HG03064 (cell line): Measurements from ENCODE around the gene P2RY10.
"Not testable (repeated sequence)": the region's sequence is repeated elsewhere in the genome, so short reads cannot be mapped to it uniquely, and the experiment has no call there.

Experiments
- ATAC-seq: cut with Tn5 transposase; IDR thresholded peaks from one replicate; pipeline ENCODE4 v1.9.1; 2021; ENCODE audit warnings: low read depth; ENCODE audit not compliant: unreplicated experiment

P2RY10 gene, protein sequence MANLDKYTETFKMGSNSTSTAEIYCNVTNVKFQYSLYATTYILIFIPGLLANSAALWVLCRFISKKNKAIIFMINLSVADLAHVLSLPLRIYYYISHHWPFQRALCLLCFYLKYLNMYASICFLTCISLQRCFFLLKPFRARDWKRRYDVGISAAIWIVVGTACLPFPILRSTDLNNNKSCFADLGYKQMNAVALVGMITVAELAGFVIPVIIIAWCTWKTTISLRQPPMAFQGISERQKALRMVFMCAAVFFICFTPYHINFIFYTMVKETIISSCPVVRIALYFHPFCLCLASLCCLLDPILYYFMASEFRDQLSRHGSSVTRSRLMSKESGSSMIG

DNA sequence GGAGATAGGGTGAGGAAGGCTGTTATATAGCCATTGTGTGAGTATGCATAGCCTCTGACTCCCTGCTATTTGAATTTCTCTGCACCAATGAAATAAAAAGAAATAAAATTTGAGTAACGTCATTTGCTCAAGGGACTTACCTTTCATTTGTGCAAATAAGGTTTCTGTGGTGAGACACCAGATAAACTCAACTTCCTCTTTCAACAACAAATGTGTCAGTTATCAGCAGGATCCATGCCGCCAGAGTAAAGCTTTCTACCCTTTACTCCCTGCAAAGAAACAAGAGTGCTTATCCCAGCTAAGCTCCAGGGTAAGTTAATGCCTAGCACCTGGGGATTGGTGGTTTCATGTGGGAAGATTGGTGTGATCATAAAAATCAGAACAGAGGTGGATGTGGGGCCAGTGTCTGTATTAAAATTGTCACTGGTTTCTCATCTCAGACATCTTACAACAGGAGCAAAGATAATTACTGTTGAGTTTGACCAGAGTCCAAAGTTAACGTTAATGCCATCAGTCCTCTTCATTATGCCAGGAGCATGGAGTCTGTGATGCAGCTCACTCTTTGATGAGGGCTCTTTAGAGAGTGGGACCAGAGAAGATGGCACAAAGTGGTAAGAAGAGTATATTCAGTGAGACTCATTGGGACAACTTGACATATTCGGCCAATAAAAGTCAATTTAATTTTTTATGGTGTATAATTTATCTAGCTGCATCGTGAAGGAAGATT lies at the start of gene P2RY10:
P2RY10 (plus strand) TSS at position 206 of the 727 bp plus-strand sequence. CDS start 15,130 bp downstream, outside the sequence.
- peak; percentile 58 for ATAC-seq

DNA sequence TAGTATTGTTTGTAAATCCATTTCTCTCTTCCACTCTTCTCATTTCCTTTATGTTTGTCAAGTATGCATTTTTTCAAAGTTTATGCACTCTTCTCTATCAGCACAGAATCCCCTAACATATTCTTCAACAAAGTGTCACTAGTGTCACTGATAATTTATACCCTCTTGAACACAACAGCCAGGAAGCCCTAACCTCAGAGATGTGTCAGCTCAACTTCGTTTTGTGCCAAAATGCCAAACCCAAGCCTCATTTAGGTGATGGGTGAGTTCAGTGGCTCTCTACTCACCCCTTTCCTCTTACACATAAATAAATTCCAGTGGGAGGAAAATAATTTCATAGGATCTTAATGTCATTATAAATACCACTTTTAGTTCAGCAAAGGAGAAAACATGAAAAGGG lies 22.4 kb upstream of the P2RY10 start:
- no peak for ATAC-seq

DNA sequence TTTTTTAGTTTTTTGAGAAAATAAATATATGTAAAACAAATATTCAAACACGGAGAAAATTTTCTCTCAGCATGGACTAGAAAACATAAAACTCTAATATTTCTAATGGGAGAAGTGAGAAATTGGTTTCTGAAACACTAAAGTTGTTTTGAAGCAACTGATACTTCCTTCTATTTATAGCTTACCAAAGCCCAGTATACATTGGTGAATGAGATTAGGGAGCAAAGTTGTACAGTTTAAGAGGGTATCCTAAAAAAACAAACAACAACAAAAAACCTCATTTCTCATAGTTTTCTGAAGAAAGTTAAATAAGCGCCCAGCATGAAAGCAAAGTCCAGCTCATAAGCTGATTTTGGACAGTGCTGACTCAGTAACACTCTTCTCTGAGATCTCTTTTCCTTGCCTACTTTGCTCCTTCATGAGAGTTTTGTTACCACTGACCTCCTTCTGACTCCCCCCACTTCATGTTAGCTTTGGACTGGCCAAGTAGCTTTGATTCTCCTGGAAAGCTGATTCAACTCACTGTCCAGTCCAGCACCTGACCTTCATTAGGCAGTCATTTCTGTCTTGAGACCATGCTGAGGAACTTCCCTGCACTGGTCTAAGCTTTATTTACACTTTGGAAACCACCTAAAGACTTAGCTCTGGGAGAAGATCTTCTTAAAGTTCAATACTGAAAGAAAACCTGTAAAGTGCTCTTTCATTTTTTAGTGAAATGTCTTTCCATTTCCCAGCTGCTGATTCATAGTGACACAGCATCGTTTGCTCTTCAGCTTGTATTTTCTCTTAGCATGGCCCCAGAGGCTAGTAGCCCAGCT lies 21.8 kb upstream of the P2RY10 start:
- peak; percentile 92 for ATAC-seq

DNA sequence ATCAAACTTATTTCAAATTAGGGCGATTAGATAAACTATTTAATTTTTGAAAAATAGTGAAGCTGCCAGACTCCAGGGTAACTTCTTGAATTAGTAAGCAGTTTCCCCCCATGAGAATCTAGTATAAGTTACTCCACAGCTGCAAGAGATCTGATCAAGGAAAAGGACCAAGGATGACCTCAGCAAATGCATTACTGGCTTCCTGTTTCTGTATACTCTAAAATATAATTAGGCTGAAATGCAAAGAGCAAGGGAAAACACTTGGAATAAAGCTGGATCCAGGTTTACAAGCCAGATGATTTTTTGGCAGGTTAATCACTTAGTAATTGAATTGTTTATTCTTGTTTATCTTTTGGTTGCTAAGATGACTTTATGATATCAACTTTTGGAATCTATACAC lies 13.4 kb upstream of the P2RY10 start:
- ATAC-seq, result no peak

DNA sequence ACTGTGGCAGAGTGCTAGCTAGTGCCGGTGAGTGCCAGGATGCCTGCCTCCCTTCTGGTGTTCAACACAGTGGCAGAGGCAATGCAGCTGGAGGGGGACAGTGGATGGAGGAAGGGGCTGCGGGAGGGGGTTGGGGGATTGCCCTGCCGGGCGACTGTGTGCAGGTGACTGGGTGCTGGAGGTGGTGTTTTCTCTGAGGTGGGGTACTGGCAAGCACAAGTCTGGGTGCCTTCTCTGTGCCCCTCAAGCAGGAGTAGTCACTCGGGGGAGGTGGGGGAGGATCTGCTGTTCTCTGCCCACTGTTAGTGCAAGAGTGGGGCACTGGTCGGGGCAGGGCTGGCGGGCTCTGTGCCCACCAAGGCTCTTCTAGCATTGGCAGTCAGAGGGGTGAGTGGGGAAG lies 10.3 kb upstream of the P2RY10 start:
- no peak for ATAC-seq

DNA sequence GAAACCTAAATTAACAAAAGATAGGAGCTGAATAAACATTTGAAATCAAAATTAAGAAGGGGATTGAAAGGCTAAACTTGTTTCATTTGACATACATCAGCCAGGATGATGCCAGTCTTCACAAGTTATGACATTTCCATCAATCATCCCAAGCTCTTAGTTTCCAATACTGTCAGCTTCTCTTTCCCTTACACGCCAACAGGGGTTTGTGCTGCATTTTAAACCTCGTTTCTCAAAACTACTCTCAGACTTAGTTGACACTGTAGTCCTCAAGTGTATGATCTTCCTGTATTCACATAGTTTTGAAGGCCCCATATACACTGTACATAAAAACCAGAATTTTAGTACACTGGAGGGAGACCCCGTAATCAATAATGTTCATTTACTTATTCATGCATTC lies 840 bp upstream of the P2RY10 start:
- no peak for ATAC-seq

DNA sequence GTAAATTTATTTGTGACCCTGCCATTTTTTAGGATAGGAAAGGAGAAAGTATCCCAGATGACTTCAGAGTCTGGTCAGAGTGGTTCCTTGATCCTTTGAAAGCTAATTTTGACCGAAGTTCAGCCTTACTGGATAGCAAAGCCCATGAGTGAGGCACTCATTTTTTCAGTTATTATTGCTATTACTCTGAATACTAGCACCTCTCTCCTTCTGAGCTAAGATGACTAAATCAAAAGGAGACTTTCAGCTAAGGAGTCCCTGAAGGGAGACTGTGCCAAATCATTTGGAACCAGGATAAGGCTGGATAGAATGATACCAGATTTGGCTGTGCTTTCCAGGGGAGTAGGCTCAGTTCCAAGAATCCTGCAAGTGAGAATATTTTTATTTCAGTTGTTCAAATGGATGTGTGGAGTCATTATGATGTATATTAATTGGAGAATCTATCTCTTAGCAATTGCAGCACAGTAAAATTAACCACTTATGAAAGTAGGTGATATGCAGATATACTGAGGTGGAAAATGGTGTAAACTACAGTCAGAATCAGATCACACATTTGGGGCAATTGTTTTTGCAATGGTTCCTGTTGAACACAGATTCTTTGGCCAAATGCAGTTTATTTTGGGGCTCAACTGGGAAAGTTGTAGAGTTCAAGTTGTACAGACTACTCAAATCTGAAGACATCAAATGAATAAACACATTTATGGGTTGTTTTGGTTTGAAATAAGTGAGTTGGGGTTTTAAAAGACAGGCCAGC lies 1.2 kb downstream of the P2RY10 start:
- no peak for ATAC-seq

DNA sequence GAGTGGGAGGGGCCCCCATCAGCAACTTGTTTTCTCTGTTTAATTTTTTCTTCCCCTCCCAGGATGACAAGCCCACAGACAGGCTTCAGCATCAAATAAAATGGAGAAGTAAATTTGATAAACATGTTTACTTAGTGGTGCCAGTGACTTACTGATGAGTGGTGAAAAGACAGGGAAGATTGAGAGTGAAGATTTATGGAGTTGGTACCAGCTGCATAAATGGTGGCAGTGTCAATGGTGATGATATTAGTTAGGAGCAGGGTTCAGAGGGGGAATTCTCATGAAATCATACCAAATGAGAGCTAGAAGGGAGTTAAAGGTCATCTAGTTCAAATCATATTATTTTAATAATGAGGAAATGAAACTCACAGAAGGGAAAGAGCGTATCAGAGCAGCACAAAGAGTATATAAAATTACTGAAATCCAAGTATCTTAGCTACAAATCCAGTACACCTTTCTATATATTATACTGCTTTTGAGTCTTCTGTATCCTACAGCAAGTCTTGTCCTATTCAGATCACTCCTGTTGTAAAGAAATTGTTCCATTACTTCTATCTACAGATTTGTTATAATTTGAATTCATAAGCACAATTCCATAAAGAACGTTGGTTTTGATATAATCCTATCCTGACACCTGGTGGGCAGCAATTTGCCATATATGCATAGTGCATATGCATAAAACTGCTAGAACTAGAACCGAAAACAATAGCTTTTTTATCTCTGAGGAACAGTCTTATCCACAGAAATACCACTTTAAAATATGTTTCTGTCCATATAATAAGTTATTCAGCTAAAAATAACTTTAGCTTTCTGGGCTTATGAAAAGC lies 5.0 kb downstream of the P2RY10 start:
- ATAC-seq, result no peak

DNA sequence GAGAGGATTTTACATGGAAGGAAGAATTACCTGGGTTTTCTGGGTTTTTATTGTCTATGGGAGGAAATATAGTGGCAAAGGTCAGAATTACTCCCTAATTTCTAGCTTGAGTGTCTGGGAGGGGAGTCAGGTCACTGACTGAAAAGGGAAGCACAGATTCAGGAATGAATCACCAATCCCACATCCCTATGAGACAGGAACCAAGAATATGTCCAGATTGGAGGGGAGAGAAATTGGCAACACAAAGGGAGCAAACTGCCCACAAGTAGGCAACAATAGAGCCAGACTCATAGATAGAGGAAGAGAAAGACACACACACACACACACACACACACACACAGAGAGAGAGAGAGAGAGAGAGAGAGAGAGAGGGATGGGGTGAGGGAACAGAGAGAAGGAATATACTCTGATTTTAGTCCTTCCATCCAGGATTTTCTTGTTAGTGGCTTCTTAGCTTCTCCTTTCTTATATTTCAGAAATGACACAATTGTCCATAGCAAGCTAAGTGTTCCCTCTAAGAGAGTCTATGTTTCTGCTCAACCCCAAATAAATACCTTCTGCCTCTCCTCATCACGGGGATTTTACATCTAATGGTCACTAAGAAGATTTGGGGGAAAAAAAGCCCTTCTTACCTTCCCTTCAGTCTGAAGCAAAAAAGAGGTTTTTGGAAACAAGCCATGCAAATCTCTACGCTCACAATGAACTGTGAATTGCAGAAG lies 12.0 kb downstream of the P2RY10 start:
- no peak for ATAC-seq

DNA sequence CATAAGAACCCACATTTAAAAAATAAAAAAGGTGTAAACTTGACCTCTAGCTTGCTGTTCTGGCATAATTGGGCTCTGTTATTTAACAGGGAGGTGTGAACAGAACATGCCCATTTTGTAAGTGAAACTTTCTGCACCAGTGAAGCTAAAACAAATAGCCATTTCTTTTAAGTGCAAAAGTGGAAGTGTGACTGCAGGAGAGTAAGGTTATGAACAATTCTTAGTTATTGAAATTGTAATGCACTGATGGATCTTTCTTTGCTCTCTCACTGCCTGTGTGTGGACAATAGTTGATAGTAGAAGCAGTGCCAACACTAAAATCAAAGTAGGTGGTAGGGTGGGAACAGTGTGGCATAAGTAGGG lies 12.6 kb downstream of the P2RY10 start:
- ATAC-seq, result peak; percentile 78

DNA sequence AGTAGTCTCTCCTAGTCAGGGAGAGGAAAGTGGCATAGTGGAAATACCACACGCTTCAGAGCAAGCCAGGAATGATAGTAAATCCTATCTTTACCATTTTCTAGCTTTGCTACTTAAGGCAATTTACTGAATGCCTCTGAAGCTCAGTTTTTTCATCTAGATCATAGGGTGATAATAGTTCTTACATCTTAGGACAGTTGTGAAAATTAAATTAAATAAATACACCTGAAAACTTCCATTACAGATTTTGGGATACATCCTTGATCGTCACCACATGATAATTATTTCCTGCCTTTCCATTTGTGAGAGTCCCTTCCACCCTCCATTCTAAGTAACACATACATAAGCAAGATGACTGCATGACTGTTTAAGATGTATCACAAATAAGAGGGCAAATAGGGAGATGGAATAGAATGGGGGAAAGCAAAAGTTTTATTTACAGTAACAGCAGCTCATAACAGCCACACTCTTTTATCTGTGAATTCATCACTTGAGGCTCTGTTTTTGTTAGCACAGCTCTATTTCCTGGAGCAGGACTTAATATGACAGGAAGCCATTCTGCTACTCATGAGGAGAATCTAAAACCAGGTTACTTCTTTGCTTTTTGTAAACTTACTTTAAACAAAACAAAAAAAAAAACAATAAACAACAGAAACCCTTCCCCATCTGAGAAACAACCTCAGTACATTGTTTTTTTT lies 13.4 kb downstream of the P2RY10 start:
- no peak for ATAC-seq

DNA sequence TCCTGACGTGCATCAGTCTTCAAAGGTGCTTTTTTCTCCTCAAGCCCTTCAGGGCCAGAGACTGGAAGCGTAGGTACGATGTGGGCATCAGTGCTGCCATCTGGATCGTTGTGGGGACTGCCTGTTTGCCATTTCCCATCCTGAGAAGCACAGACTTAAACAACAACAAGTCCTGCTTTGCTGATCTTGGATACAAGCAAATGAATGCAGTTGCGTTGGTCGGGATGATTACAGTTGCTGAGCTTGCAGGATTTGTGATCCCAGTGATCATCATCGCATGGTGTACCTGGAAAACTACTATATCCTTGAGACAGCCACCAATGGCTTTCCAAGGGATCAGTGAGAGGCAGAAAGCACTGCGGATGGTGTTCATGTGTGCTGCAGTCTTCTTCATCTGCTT lies 15.7 kb downstream of the P2RY10 start:
- no peak for ATAC-seq

DNA sequence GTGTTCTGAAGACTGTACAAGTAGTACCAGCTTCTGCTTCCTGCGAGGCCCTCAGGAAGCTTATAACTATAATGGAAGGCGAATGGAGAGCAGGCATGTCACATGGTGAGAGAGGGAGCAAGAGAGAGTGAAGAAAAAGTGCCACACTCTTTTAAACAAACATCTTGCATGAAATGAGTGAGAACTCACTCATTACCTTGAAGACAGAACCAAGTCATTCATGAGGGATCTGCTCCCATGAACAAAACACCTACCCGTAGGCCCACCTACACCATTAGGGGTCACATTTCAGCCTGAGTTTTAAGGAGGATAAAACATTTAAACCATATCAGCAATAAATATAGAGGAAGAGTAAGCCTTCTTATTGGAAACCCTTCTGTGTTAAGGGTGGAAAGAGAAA lies 19.4 kb downstream of the P2RY10 start:
- ATAC-seq, result no peak

DNA sequence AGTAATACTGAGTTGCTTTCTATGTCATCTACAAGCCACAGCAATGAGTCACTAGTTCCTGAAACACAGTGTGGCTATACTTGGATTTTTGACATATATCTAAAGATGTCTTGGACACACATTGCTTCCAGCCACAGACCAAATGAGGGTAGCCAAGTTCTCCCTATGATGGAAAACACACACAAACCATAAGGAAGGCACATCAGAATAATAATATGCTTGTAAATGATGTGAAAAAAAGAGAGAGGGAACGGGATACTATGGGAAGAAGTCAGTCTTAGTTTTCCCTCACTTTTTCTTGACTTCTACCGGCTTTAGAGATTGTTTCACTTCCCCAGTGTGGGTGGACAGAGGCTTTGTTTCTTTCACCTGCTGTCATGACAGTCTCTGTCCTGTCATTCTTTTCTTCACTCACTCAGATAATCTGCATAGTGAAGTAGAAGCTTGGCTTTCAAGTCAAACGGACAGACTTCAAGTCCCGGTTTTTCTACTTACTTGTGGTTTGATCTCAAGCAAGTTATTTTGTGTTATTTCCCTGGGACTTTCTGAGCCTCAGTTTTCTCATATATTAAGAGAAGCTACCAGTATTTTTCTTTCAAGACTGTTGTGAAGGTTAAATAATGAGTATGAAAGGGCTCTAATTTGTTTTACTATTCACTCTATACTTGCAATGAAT lies 34.7 kb downstream of the P2RY10 start:
- peak; percentile 98 for ATAC-seq

DNA sequence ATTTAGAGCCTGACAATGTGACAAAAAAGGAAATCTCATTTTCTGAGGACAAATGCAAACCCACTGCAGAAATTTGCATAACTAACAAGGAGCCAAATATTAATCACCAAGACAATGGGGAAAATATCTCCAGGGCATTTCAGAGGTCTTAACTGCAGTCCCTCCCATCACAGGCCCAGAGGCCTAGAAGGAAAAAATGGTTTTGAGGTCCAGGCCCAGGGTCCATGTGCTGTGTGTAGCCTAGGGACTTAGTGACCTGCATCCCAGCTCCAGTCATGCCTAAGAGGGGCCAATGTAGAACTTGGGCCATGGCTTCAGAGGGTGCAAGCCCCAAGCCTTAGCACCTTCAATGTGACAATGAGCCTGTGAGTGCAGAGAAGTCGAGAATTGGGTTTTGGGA lies 44.2 kb downstream of the P2RY10 start:
- ATAC-seq, result no peak

DNA sequence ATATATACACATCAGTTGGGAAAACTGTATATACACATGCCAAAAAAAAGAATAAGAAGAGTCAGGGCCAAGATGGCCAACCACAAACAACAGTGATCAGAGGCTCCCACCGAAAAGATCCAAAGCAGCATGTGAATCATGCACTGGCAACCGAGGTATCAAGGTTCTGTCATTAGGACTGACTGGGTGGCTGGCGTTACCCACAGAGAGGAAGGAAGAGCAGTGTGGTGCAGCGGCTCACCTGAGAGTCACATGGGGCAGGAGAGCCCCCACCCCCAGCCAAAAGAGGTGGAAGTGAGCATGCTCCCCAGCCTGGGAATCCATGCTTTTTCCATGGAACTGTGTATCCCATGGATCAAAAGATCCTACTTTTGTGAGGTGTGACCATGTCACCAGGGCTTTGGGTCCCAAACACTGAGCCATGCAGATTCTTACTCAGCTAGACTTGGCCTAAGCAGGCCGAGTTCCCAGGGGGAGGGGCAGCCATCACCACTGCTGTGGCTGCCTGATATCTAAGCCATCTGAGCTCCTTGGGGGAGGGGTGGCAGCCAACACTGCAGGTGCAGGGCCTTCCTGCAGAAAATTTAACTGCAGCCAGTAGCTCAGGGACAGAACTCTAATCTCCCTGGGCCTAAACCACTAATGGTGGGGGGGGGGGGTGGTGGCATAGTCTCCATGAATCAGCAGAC lies 52.8 kb downstream of the P2RY10 start:
- no peak for ATAC-seq

DNA sequence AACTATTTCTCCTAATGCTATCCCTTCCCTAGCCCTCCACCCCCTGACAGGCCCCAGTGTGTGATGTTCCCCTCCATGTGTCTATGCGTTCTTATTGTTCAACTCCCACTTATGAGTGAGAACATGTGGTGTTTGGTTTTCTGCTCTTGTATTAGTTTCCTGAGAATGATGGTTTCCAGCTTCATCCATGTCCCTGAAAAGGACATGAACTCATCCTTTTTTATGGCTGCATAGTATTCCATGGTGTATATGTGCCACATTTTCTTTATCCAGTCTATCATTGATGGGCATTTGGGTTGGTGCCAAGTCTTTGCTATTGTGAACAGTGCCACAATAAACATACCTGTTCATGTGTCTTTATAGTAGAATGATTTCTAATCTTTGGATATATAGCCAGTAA lies 62.3 kb downstream of the P2RY10 start:
- ATAC-seq, result not testable (repeated sequence)
